Stimulated activated CD4-positive, alpha-beta T cell treated with anti-CD3 and anti-CD28 coated beads, Interleukin-12 subunit alpha, Interleukin-12 subunit beta, amount 100 ng/mL, for 48 hours (primary cell): ENCODE measurements around the gene ZCCHC13.
"Not testable (repeated sequence)": the region's sequence is repeated elsewhere in the genome, so short reads cannot be mapped to it uniquely, and the experiment has no call there.

Source experiments
- DNase-seq, 3 donors: peaks; one replicate each; pipeline ENCODE4 v3.0.0-alpha.2; 2020; ENCODE audit warnings: low read depth in 2 of 3, low spot score in 1 of 3

ZCCHC13 gene

DNA sequence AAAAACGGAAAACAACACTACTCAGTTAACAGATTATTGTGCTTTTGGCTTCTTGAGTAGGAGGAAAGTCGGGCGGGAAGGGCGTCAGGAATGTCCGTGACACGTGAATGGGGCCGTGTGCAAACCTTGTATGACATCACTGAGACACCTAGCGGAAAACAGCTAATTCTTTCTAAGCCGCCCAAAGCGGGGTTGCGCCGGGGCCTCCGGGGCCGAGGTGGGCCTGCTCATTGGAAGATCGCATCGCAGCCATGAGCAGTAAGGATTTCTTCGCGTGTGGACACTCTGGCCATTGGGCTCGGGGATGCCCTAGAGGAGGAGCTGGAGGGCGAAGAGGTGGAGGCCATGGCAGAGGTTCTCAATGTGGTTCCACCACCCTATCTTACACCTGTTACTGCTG lies at the start of gene ZCCHC13:
ZCCHC13 (plus strand) TSS at position 165 of the 400 bp plus-strand sequence; CDS start at position 252, 87 bp downstream.
- DNase-seq: no peak

- DNase-seq: not testable (repeated sequence)
These were observed 45.9 kb upstream of the ZCCHC13 start for GRCh38 chrX:74258111-74258510.

DNA sequence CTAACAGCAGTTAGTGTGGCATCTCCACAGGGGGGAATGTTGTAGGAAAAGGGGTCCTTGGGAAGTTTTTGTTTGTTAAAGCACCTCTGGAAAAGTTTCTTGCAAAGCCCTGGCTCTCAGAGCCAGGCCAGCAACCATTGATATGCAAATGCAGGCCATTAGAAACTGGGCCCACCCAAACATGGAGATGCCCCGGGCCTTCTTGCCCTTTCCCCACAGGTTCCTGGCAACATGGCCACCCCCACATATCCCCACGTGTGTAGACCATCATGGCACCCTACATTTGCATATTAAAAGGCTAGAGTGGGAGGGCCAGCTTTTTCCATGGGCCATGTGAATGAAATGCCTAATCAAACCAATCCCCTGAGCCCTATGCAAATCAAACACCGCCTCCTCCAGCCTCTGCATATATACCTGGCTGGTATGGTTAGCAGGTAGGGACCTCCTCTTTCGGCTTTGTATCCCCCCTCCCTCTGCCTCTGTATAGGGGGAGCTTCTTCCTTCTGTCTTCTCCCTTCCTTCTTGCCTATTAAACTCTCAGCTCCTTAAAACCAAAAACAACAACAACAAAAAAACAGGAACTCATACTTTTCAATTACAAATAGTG lies 44.0 kb upstream of the ZCCHC13 start:
- DNase-seq: no peak

- DNase-seq: no peak
These were observed 41.3 kb upstream of the ZCCHC13 start for GRCh38 chrX:74262452-74263209.

DNA sequence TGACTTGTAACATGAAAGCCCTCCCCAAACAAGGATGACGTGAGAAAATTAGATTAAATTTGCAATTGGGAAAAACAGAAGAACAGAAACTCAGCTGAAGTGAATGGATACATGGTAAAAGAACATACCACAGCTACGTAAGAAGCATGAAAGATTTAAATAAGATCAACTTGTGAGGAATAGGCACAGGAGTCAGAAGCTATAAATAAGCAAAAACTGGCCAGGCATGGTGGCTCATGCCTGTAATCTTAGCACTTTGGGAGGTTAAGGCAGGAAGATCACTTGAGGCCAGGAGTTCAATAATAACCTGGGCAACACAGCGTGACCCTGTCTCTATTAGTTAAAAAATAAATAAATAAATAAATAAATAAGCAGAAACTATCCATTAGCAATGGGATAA lies 33.6 kb upstream of the ZCCHC13 start:
- DNase-seq: no peak

GRCh38 chrX:74272230-74272629 lies 31.8 kb upstream of the ZCCHC13 start:
- DNase-seq: no peak

GRCh38 chrX:74274516-74274915 lies 29.5 kb upstream of the ZCCHC13 start:
- no peak for DNase-seq

GRCh38 chrX:74277320-74277719 lies 26.7 kb upstream of the ZCCHC13 start:
- no peak for DNase-seq

GRCh38 chrX:74277846-74278245 lies 26.1 kb upstream of the ZCCHC13 start:
- no peak for DNase-seq

DNA sequence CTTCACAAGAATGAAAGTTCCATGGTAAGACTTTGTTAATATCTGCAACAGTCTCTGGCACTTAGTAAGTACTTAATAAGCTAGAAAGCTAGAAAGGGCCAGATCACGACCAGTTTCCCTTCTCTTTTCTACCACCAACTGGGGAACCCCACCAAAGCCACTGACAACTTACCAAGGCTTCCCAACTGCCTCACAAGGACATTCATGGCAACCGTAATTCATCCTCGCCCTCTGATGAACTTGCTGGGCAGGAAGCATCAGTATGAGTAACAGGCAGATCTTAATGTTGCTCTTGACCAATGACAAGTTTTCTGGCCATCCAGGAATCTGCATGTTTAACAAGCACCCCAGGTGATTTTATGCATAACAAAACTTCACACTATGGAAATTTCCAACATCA lies 23.2 kb upstream of the ZCCHC13 start:
- no peak for DNase-seq

GRCh38 chrX:74284391-74284952 lies 19.5 kb upstream of the ZCCHC13 start:
- no peak for DNase-seq

GRCh38 chrX:74286950-74287740 lies 16.8 kb upstream of the ZCCHC13 start:
- no peak for DNase-seq

- DNase-seq: no peak
These were observed 12.4 kb upstream of the ZCCHC13 start for GRCh38 chrX:74291577-74291963.

GRCh38 chrX:74291964-74292807 lies 11.8 kb upstream of the ZCCHC13 start:
- peak; percentile 51 to 63 (median 63) for DNase-seq

DNA sequence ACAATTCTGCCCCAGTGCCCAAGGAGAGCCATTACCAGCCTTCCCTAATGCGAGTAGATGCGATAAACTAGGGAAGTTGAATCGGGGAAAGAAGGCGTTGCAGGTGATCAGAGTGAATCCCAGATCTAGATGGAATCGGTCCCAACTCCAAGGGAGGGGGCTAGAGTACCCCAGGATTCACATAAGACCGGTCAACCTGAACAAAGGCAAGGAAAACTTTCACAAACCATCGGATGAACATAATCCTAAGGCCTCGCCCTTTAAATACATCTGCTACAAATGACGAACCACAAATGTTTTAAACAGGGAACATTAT lies 11.2 kb upstream of the ZCCHC13 start:
- DNase-seq: no peak

GRCh38 chrX:74293343-74293946 lies 10.5 kb upstream of the ZCCHC13 start:
- peak; percentile 43 to 56 (median 44) for DNase-seq

- no peak for DNase-seq
These were observed 8.9 kb upstream of the ZCCHC13 start for GRCh38 chrX:74295101-74295500.

GRCh38 chrX:74297766-74298165 lies 6.2 kb upstream of the ZCCHC13 start:
- DNase-seq: no peak

GRCh38 chrX:74300869-74301268 lies 3.1 kb upstream of the ZCCHC13 start:
- DNase-seq: no peak

DNA sequence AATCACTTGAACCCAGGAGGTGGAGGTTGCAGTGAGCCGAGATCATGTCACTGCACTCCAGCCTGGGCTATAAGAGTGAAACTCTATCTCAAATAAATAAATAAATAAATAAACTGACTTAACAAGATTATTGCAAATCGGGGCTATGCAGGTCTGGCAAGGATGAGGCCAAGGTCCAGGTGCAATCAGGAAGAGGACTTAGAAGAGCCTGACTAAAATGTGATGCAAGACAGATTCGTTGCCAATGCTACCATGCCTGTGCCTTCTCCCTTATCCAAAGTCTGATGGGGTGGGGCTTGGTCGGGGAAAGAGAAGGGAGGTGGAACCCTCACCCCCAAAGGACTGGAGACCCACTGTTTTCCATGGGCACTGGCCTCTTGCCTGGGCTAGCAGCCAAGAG lies 14.7 kb downstream of the ZCCHC13 start:
- DNase-seq: no peak

GRCh38 chrX:74319321-74319720 lies 15.3 kb downstream of the ZCCHC13 start:
- DNase-seq: not testable (repeated sequence)
